CD8-positive, alpha-beta memory T cell (primary cell): Measurements from ENCODE around the gene RTN4RL2. TPM values are rescaled to one million over a fixed set of nuclear protein-coding genes. Genes with fewer than 3 reads are reported as not detected.

Source experiments
- CTCF ChIA-PET: fragments of 350-600 bp; sonication (Branson Sonifier 250); formaldehyde crosslinking; loops from one replicate; lab custom pipeline; 2021; ENCODE audit warnings: antibody characterized with exemption; lab: Charles Lee
- POLR2A ChIA-PET: fragments of 350-600 bp; sonication (Branson Sonifier 250); formaldehyde crosslinking; loops from one replicate; lab custom pipeline; 2021; ENCODE audit warnings: antibody characterized with exemption; lab: Charles Lee
- DNase-seq, 5 donors: peaks; one replicate each; pipeline versions ENCODE4 v3.0.0 to v3.0.0-alpha.2; 2020 to 2022; ENCODE audit warnings: mixed read lengths in 1 of 5
- H3K27ac ChIP-seq: one replicate; pipeline ENCODE4 v1.7.0; 2013; ENCODE audit warnings: low read depth, mild to moderate bottlenecking, low read length, moderate library complexity
- H3K27me3 ChIP-seq: 2 replicates; pipeline ENCODE4 v1.7.0; 2013; ENCODE audit warnings: low read length, mild to moderate bottlenecking; ENCODE audit not compliant: insufficient read depth, poor library complexity, severe bottlenecking
- H3K36me3 ChIP-seq: 2 replicates; pipeline ENCODE4 v1.7.0; 2013; ENCODE audit warnings: mild to moderate bottlenecking, low read length, moderate library complexity; ENCODE audit not compliant: insufficient read depth
- H3K4me1 ChIP-seq: 2 replicates; pipeline ENCODE4 v1.7.0; 2013; ENCODE audit warnings: mild to moderate bottlenecking, low read length, moderate library complexity; ENCODE audit not compliant: insufficient read depth
- H3K4me3 ChIP-seq: 2 replicates; pipeline ENCODE4 v1.7.0; 2013; ENCODE audit warnings: mild to moderate bottlenecking, low read length
- H3K9me3 ChIP-seq: 2 replicates; pipeline ENCODE4 v1.7.0; 2013; ENCODE audit warnings: mild to moderate bottlenecking, low read length
- H3K27ac Mint-ChIP-seq, 8 donors: one replicate each; pipeline ENCODE4 v1.8.0; 2020 to 2021; ENCODE audit warnings: mixed read lengths in 8 of 8, mild to moderate bottlenecking in 6 of 8, inconsistent platforms in 3 of 8, moderate library complexity in 3 of 8
- H3K27me3 Mint-ChIP-seq, 2 donors: one replicate each; pipeline ENCODE4 v1.8.0; 2020 to 2021; ENCODE audit warnings: mixed read lengths in 2 of 2, mild to moderate bottlenecking in 1 of 2, moderate library complexity in 1 of 2
- H3K36me3 Mint-ChIP-seq, 3 donors: one replicate each; pipeline ENCODE4 v1.8.0; 2020 to 2021; ENCODE audit warnings: mixed read lengths in 3 of 3, inconsistent platforms in 1 of 3, mild to moderate bottlenecking in 1 of 3
- H3K4me1 Mint-ChIP-seq, 3 donors: one replicate each; pipeline ENCODE4 v1.8.0; 2020 to 2021; ENCODE audit warnings: mixed read lengths in 3 of 3, inconsistent platforms in 1 of 3, mild to moderate bottlenecking in 1 of 3
- H3K4me3 Mint-ChIP-seq, 7 donors: one replicate each; pipeline ENCODE4 v1.8.0; 2020 to 2021; ENCODE audit warnings: mixed read lengths in 7 of 7, mild to moderate bottlenecking in 6 of 7, moderate library complexity in 4 of 7, inconsistent platforms in 2 of 7
- H3K9me3 Mint-ChIP-seq, 5 donors: one replicate each; pipeline ENCODE4 v1.8.0; 2020 to 2022; ENCODE audit warnings: mixed read lengths in 5 of 5, mild to moderate bottlenecking in 3 of 5, moderate library complexity in 2 of 5, inconsistent platforms in 1 of 5
- polyA plus RNA-seq: library from polyadenylated mRNA; unstranded; fragments of 300-500 nt; fragmentation: Illumina TruSeq; gene quantifications from one replicate; pipeline ENCODE4 v1.2.3, GENCODE V29; 2021
- total RNA-seq, 2 experiments: library from RNA; stranded (reverse); gene quantifications; one replicate each; pipeline ENCODE4 v1.2.3, GENCODE V29; 2021

RTN4RL2 gene
- total and polyA plus RNA-seq, 3 experiments from 2014 or later, result 0.24 to 0.28 (median 0.27) TPM

- Mint-ChIP-seq H3K9me3 (peaks cover 0 to 2% (median 0%) of the 10 kb centered on the region in 5 donors), H3K4me3 (peak overlapping the region in 1 of 7 donors; percentile 15), H3K27me3 (peaks cover 19% of the 10 kb centered on the region in 2 donors), H3K4me1 (peaks cover 5 to 20% (median 11%) of the 10 kb centered on the region in 3 donors), H3K36me3 (peaks cover 18 to 35% (median 23%) of the 10 kb centered on the region in 3 donors), H3K27ac (no peak overlapping the region)
- no peaks in the 10 kb centered on the region for H3K36me3 ChIP-seq
- no peak overlapping the region for H3K4me3 ChIP-seq
- no peaks in the 10 kb centered on the region for H3K4me1 ChIP-seq
- ChIA-PET POLR2A (no interaction called here), CTCF (interaction anchor here (0.8 to 9.4 kb wide), 10 partner anchors 10 to 317 kb away, joined by 3 to 151 read pairs (median 5); partner anchors contain the start of genes RTN4RL2 and SLC43A1)
- H3K9me3 ChIP-seq, result no peaks in the 10 kb centered on the region
- no peak for DNase-seq
- H3K27me3 ChIP-seq, result no peaks in the 10 kb centered on the region
- no peak overlapping the region for H3K27ac ChIP-seq
These were observed 23.2 kb downstream of the RTN4RL2 start for GRCh38 chr11:57483562-57483918.

GRCh38 chr11:57484141-57484710 lies 23.9 kb downstream of the RTN4RL2 start:
- Mint-ChIP-seq H3K36me3 (peaks cover 23 to 42% (median 27%) of the 10 kb centered on the region in 3 donors), H3K4me3 (no peak overlapping the region), H3K27ac (no peak overlapping the region), H3K9me3 (peaks cover 0 to 2% (median 0%) of the 10 kb centered on the region in 5 donors), H3K27me3 (peaks cover 19% of the 10 kb centered on the region in 2 donors), H3K4me1 (peaks cover 5 to 20% (median 11%) of the 10 kb centered on the region in 3 donors)
- Histone ChIP-seq H3K9me3 (no peaks in the 10 kb centered on the region), H3K27ac (no peak overlapping the region), H3K36me3 (no peaks in the 10 kb centered on the region), H3K4me3 (no peak overlapping the region), H3K4me1 (no peaks in the 10 kb centered on the region), H3K27me3 (no peaks in the 10 kb centered on the region)
- ChIA-PET CTCF (interaction anchor here (0.8 to 9.4 kb wide), 13 partner anchors 8 to 316 kb away, joined by 3 to 151 read pairs (median 4); partner anchors contain the start of genes RTN4RL2 and SLC43A1), POLR2A (no interaction called here)
- DNase-seq, result no peak

GRCh38 chr11:57485217-57485990 lies 25.1 kb downstream of the RTN4RL2 start:
- POLR2A ChIA-PET, result no interaction called here
- no peak overlapping the region for H3K4me3 Mint-ChIP-seq
- peaks cover 0 to 2% (median 0%) of the 10 kb centered on the region in 5 donors for H3K9me3 Mint-ChIP-seq
- no peak overlapping the region for H3K4me3 ChIP-seq
- H3K27me3 Mint-ChIP-seq, result peaks cover 18 to 19% of the 10 kb centered on the region in 2 donors
- H3K36me3 Mint-ChIP-seq, result peaks cover 27 to 52% (median 27%) of the 10 kb centered on the region in 3 donors
- H3K9me3 ChIP-seq, result no peaks in the 10 kb centered on the region
- H3K27ac Mint-ChIP-seq, result no peak overlapping the region
- CTCF ChIA-PET, result interaction anchor here (1.2 to 9.4 kb wide), 5 partner anchors 9 to 41 kb away, joined by 3 to 151 read pairs (median 5); partner anchors contain the start of genes RTN4RL2 and SLC43A1
- H3K27me3 ChIP-seq, result no peaks in the 10 kb centered on the region
- no peak for DNase-seq
- H3K36me3 ChIP-seq, result peaks cover 4% of the 10 kb centered on the region
- H3K4me1 Mint-ChIP-seq, result peaks cover 1 to 12% (median 8%) of the 10 kb centered on the region in 3 donors
- no peak overlapping the region for H3K27ac ChIP-seq
- H3K4me1 ChIP-seq, result no peaks in the 10 kb centered on the region

GRCh38 chr11:57487021-57487778 lies 26.9 kb downstream of the RTN4RL2 start:
- Histone ChIP-seq H3K4me1 (no peaks in the 10 kb centered on the region), H3K9me3 (no peaks in the 10 kb centered on the region), H3K27ac (no peak overlapping the region), H3K27me3 (no peaks in the 10 kb centered on the region), H3K4me3 (no peak overlapping the region), H3K36me3 (peaks cover 4% of the 10 kb centered on the region)
- Mint-ChIP-seq H3K36me3 (peaks cover 27 to 63% (median 31%) of the 10 kb centered on the region in 3 donors), H3K27me3 (peaks cover 15 to 18% of the 10 kb centered on the region in 2 donors), H3K27ac (no peak overlapping the region), H3K4me3 (no peak overlapping the region), H3K9me3 (peaks cover 0 to 2% (median 0%) of the 10 kb centered on the region in 5 donors), H3K4me1 (peaks cover 0 to 9% (median 3%) of the 10 kb centered on the region in 3 donors)
- CTCF ChIA-PET, result interaction anchor here (0.9 to 17.0 kb wide), 2 partner anchors 30 to 35 kb away, joined by 3 to 498 read pairs; partner anchors contain the start of genes SLC43A1 and TIMM10
- no peak for DNase-seq
- POLR2A ChIA-PET, result no interaction called here

- peaks cover 0 to 4% (median 3%) of the 10 kb centered on the region in 3 donors for H3K4me1 Mint-ChIP-seq
- no peak overlapping the region for H3K4me3 ChIP-seq
- peaks cover 0 to 2% (median 0%) of the 10 kb centered on the region in 5 donors for H3K9me3 Mint-ChIP-seq
- ChIA-PET CTCF (interaction anchor here (2.9 to 17.0 kb wide), 2 partner anchors 30 to 34 kb away, joined by 9 to 498 read pairs; partner anchors contain the start of genes SLC43A1 and TIMM10), POLR2A (no interaction called here)
- DNase-seq, result no peak
- peaks cover 27 to 63% (median 31%) of the 10 kb centered on the region in 3 donors for H3K36me3 Mint-ChIP-seq
- peaks cover 15 to 18% of the 10 kb centered on the region in 2 donors for H3K27me3 Mint-ChIP-seq
- H3K27ac Mint-ChIP-seq, result peak overlapping the region in 1 of 8 donors; percentile 47
- H3K27me3 ChIP-seq, result no peaks in the 10 kb centered on the region
- H3K36me3 ChIP-seq, result peaks cover 4% of the 10 kb centered on the region
- no peak overlapping the region for H3K4me3 Mint-ChIP-seq
- no peak overlapping the region for H3K27ac ChIP-seq
- H3K9me3 ChIP-seq, result no peaks in the 10 kb centered on the region
- H3K4me1 ChIP-seq, result no peaks in the 10 kb centered on the region
These were observed 27.8 kb downstream of the RTN4RL2 start for GRCh38 chr11:57487920-57488659.

GRCh38 chr11:57490456-57491248 lies 30.3 kb downstream of the RTN4RL2 start:
- Mint-ChIP-seq H3K27ac (no peak overlapping the region), H3K4me1 (no peaks in the 10 kb centered on the region), H3K27me3 (peaks cover 8% of the 10 kb centered on the region in 2 donors), H3K36me3 (peaks cover 21 to 57% (median 33%) of the 10 kb centered on the region in 3 donors), H3K4me3 (no peak overlapping the region), H3K9me3 (peaks cover 0 to 2% (median 0%) of the 10 kb centered on the region in 5 donors)
- Histone ChIP-seq H3K9me3 (no peaks in the 10 kb centered on the region), H3K4me1 (no peaks in the 10 kb centered on the region), H3K27ac (no peak overlapping the region), H3K4me3 (no peak overlapping the region), H3K27me3 (no peaks in the 10 kb centered on the region), H3K36me3 (peaks cover 4% of the 10 kb centered on the region)
- DNase-seq, result no peak
- ChIA-PET POLR2A (no interaction called here), CTCF (interaction anchor here (1.3 to 17.0 kb wide), 11 partner anchors 10 to 151 kb away, joined by 4 to 498 read pairs (median 5); partner anchors contain the start of genes SLC43A1, TIMM10 and UBE2L6)
